NCI-H128 (cell line): ENCODE results near the gene XXYLT1.
A peak's percentile ranks its signal among the peaks of the same experiment; 100 is the strongest.

Source experiments
- DNase-seq: peaks from one replicate; lab custom pipeline; 2025; ENCODE audit not compliant: unreplicated experiment; lab: John Stamatoyannopoulos, UW

The XXYLT1 gene

GRCh38 chr3:195267096-195267495 lies 3.9 kb downstream of the XXYLT1 start:
- no peak for DNase-seq

- DNase-seq: no peak
Observed at GRCh38 chr3:195266428-195266827, 4.5 kb downstream of the XXYLT1 start.

- DNase-seq: no peak
Observed at GRCh38 chr3:195265363-195265976, 5.5 kb downstream of the XXYLT1 start.

GRCh38 chr3:195263925-195264600 lies 6.9 kb downstream of the XXYLT1 start:
- no peak for DNase-seq

GRCh38 chr3:195263193-195263924 lies 7.6 kb downstream of the XXYLT1 start:
- DNase-seq: no peak

GRCh38 chr3:195261925-195262324 lies 9.0 kb downstream of the XXYLT1 start:
- DNase-seq: no peak

GRCh38 chr3:195260280-195260905 lies 10.6 kb downstream of the XXYLT1 start:
- DNase-seq: no peak

GRCh38 chr3:195259475-195260279 lies 11.3 kb downstream of the XXYLT1 start:
- peak; percentile 85 for DNase-seq

GRCh38 chr3:195259154-195259474 lies 11.8 kb downstream of the XXYLT1 start:
- no peak for DNase-seq

- DNase-seq: no peak
Observed at GRCh38 chr3:195258449-195259153, 12.4 kb downstream of the XXYLT1 start.

GRCh38 chr3:195257454-195258448 lies 13.2 kb downstream of the XXYLT1 start:
- no peak for DNase-seq

- no peak for DNase-seq
Observed at GRCh38 chr3:195256639-195257453, 14.1 kb downstream of the XXYLT1 start.

GRCh38 chr3:195255571-195256501 lies 15.1 kb downstream of the XXYLT1 start:
- no peak for DNase-seq

- DNase-seq: no peak
Observed at GRCh38 chr3:195255176-195255500, 15.8 kb downstream of the XXYLT1 start.

- DNase-seq: no peak
Observed at GRCh38 chr3:195254454-195255175, 16.3 kb downstream of the XXYLT1 start.

GRCh38 chr3:195253923-195254432 lies 17.0 kb downstream of the XXYLT1 start:
- no peak for DNase-seq
